Astrocyte (in vitro differentiated cells and primary cell): Measurements from ENCODE around the gene AHSP.

ENCODE experiments used
- EZH2 ChIP-seq: IDR thresholded peaks from 2 replicates; pipeline ENCODE4 v1.6.1; 2012; ENCODE audit warnings: mild to moderate bottlenecking, low read length, inconsistent platforms; ENCODE audit not compliant: insufficient read depth
- TF ChIP-seq, protein P1 (sequence below): IDR thresholded peaks from 2 replicates; pipeline ENCODE4 v1.5.1; 2011; ENCODE audit warnings: low read depth, mild to moderate bottlenecking, inconsistent platforms, low read length, moderate library complexity; ENCODE audit not compliant: insufficient read depth

DNA sequence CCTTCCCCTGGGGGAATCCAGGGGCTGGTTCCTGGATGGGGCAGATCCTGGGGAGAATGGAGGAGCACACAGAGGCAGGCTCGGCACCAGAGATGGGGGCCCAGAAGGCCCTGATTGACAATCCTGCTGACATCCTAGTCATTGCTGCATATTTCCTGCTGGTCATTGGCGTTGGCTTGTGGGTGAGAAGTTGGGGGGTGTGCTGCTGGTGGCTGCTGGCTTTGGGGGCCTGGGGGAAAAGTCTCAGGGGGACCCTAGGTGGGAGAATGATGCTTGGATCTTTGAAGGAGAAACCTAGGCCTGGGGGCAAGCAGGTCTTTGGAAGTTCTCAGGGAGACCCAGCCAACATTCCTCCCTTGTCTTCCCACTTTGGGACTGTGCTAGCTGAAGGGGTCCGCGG is 44.6 kb upstream of the AHSP start, which contains the start of gene SLC5A2:
- TF ChIP-seq, protein P1, sequence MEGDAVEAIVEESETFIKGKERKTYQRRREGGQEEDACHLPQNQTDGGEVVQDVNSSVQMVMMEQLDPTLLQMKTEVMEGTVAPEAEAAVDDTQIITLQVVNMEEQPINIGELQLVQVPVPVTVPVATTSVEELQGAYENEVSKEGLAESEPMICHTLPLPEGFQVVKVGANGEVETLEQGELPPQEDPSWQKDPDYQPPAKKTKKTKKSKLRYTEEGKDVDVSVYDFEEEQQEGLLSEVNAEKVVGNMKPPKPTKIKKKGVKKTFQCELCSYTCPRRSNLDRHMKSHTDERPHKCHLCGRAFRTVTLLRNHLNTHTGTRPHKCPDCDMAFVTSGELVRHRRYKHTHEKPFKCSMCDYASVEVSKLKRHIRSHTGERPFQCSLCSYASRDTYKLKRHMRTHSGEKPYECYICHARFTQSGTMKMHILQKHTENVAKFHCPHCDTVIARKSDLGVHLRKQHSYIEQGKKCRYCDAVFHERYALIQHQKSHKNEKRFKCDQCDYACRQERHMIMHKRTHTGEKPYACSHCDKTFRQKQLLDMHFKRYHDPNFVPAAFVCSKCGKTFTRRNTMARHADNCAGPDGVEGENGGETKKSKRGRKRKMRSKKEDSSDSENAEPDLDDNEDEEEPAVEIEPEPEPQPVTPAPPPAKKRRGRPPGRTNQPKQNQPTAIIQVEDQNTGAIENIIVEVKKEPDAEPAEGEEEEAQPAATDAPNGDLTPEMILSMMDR = no peak
- no peak for TF ChIP-seq EZH2
